ENCODE measurements around the gene DENND1B.

DNA sequence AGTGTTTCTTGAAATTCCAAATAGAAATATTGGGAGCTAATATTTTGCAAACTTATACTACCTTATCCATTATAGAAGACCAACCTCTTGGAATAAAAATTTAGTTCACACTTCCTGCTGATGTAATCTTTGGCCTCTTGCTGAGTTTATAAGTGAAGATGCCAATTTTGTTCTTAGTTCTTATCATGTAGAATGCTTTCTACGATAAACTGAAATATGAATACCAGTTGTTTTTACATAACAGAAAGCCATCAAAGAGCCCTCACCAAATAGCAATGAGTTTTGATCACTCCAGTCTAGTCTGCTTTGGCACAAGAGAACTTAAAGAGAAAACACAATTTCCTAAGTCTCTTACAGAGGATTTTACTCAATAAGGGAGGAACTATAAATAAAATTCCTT lies 89.5 kb downstream of the DENND1B start:
- TF ChIP-seq, protein P1, sequence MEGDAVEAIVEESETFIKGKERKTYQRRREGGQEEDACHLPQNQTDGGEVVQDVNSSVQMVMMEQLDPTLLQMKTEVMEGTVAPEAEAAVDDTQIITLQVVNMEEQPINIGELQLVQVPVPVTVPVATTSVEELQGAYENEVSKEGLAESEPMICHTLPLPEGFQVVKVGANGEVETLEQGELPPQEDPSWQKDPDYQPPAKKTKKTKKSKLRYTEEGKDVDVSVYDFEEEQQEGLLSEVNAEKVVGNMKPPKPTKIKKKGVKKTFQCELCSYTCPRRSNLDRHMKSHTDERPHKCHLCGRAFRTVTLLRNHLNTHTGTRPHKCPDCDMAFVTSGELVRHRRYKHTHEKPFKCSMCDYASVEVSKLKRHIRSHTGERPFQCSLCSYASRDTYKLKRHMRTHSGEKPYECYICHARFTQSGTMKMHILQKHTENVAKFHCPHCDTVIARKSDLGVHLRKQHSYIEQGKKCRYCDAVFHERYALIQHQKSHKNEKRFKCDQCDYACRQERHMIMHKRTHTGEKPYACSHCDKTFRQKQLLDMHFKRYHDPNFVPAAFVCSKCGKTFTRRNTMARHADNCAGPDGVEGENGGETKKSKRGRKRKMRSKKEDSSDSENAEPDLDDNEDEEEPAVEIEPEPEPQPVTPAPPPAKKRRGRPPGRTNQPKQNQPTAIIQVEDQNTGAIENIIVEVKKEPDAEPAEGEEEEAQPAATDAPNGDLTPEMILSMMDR (IDR thresholded peaks at IDR 0.05), result no peak
- no peak for TF ChIP-seq EZH2 (IDR thresholded peaks at IDR 0.05; ENCODE audit: borderline replicate concordance, insufficient read depth, low read depth, low read length, poor library complexity, severe bottlenecking)
